GM21447 (cell line): ENCODE data around the gene RPA1.

Experiments
- ATAC-seq: cut with Tn5 transposase; IDR thresholded peaks from one replicate; pipeline ENCODE4 v1.9.1; 2021; ENCODE audit not compliant: unreplicated experiment

The RPA1 gene

DNA sequence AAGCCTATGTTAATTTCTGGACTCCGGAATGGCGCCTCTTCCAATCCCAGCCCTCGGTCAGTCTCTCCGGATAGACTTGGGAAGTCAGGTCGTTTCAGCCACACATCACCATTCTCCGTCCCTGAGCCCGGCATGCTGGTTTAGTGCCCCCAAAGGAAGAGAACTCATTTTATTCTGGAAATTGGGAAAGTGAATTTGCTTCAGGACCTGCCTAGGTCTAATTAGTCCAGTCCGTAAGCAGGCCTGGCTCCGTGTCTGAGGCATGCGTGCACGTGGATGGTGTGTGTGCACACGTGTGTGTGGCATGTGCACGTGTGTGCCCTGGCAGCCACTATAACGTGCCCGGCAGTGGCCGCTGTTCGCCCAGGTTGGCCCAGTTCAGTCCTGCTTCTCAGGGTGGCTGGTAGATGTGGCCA is 77.4 kb downstream of the RPA1 start:
- ATAC-seq, result no peak

DNA sequence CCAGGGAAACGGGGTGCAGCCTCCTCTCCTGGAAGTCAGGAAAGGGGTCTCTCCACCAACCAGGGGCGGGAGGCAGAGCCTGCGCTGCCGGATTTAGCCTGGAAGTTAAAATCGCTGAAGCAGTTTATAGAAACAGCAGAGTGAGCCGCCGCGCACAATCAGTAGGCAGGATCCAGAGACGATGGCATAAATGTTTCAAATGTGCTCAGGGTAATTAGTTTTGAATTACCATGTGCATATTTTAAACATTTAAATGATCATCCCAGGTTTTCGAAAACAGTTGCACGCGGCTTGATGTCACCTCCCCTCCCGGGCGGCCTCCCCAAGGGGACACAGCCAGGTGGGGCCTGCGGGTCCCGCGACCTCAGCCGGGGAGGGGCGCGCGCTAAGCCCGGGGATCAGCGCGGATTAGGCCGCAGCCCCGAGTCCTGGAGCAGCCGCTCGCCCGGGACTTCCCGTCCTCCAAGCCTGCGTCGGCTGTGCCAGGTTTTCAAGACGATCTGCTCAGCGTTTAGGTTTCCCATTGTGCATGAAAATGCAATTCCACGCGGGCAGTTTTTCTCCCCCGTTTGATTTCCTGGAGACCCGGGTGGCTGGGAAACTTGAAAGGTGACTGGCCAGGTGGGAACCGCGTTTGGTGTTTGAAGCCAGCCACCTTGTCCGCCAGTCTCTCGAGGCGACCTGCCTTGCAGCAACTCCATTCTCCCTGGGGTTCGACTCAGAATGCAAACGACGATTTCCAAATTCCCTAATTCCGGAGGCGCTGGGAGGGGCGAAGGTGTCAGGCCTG is 78.3 kb downstream of the RPA1 start:
- ATAC-seq, result no peak

DNA sequence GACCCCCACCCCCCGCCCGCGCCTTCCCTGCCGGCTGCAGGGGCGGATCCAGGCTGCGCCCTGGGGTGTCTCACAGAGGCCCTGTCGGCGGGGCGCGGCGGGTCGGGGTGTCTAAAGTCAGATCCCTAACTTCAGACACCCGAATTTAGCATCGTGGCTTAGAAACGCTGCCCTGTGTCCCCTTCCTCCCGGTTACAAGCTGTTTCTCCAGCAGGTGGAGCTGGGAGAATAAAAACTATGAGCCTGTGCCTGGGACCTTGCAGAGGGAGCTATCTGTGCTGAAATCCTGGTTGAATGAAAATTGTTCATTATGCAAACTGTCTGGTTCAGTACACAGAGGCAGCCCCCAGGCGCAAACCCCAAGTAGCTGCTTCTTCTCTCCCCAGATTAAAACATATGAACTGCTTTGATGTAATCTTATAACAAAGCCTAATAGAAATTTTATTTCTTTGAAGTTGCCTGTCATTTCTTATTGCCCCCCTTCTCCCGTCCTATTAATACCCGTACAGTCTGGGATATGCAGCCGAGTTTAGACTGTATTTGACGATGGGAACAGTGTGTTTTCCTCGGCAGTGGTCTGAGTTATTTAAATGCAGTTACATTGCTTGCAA is 79.0 kb downstream of the RPA1 start:
- no peak for ATAC-seq

DNA sequence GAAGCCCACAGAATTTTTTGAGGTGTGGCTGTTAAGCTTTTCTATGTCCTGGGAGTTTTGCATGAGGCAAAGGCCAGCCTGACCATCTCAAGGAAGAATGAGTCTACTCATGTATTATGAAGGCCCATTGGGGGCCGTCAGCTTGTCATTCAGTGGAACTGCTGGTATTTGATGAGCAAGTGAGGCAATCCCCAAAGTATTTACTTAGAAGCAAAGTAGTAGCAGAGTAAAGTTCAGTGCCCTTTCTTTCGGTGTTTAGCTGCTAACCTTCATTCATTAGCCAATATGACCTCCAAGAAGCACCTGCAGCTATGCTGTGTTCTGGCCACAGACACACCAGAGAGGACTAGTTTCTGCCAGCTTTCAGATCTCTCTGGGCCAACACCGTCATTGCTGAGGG is 80.2 kb downstream of the RPA1 start:
- ATAC-seq, result no peak

DNA sequence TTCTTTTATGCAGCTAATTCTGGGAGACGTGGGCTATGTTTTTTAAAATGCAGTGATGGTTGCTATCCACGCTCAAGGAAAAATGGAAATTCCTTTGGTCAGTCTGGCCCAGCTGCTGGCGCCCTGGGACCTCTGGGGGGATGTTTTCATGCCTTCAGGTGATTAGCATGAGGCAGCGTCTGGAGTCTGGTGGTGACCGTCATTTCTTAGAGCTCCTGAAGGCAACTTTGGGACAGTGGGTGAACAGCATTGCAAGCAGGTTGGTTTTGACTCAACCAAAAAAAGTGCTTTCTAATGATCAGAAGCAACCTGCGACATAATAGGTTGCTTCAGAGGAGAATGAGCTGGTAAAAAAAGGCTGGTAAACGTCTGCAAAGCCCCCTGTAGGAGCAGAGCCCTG is 82.3 kb downstream of the RPA1 start:
- no peak for ATAC-seq

DNA sequence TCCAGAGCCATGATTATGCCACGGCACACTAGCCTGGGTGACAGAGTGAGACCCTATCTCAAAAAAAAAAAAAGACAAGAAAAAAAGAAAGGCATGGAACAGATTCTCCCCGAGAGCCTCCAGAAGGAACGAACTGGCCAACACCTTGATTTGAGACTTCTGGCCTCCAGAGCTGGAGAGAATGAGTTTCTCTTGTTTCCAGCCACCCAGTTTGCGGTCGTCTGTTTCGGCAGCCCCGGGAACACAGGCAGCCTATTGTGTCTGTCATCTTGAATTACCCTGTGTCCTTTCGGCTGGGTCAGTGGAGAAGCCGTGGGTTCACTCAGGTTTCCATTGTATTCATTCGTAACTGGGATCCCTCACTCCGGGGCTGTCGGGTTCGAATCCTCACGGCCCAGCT is 83.9 kb downstream of the RPA1 start:
- no peak for ATAC-seq

DNA sequence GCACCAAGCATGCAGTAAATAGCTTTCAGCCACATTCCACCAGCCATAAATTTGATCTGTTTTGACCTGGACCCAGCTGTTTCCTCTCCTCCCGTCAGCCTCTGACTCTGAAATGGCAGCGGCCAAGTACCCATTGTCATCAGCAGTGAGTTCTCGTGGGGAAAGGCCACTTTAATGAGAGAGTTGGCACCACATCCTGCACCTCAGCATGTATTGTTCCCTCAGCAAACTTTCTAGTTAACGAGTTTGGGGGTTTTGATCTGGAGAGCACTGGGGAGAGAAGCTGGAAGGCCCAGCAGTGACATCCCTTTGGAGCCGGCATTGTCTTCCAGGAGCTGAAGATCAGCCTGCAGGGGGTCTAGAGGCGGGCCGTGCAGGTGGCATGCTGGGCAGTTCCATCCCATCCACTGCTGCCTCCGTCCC is 84.9 kb downstream of the RPA1 start:
- ATAC-seq, result no peak

DNA sequence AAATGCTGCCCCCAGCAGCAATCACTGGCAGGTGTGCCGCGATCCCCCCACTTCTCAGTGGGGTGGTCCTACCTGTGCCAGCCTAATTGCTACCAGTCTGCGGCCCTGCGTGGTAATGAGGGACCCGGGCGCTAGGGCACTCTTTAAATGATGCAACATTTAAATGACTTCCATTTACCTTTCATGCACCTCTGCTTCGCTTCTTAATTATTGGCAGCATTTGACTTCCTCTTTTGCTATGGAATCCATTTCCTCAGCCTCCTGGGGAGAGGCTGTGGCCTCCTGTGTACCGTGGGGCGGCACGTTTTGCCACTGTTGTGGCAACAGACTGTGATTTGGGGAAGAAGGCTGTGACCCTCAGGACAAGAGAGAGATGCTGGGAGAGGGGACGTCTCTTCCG is 86.1 kb downstream of the RPA1 start:
- no peak for ATAC-seq

DNA sequence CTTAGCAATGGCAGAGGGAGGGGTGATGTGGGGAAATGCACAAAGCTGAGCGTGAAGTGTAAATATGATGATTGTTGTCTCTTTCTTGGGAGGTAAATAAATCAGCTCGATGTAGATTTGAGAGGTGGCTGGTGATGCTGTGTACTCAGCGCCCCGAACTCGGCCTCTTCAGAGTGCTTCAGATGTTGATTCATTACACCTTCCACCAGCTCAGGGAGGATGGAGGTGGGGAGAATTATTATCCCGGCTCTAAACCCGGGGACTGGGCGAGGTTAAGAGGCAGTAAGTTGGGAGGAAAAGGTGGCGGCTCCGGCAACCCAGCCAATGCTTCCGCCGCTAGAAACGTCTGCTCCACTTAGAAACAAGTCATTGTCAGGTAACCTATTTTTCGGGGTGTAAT is 86.5 kb downstream of the RPA1 start:
- no peak for ATAC-seq

DNA sequence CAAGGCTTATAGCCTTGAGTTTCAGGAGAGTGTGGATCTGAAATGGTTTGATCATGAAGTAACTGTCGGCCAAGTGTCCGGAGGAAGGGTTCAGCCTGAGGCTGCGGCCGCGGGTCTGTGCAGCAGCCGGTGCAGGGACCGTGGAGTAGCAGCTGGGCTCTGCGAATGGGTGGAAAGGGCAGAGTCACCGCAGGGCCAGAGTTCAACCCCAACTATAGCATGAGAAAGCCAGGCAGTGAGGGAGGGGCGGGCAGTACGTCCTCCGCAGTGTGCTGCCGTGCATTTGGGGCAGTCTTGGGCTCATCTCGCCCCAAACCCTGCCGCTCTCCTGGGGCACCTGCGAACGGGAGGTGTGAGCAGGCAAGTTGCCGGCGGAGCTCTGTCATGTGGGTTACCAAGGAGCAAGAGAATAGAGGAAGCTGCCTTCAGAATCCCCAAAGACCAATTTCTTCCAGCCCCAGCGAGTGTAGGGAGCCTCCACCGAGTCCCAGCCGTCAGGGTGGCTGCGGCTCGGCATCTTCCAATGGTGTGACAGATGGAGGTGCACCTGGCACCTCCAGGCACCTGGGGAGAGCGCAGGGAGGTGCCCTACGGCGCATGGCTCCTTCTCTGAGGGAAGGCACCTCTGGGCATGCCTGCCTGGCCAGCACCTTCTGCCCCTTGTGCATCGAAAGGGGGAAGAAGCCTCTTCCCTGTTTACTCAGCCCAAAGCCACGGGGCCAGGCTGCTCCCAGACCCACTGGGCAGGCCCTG is 87.3 kb downstream of the RPA1 start:
- ATAC-seq, result no peak

DNA sequence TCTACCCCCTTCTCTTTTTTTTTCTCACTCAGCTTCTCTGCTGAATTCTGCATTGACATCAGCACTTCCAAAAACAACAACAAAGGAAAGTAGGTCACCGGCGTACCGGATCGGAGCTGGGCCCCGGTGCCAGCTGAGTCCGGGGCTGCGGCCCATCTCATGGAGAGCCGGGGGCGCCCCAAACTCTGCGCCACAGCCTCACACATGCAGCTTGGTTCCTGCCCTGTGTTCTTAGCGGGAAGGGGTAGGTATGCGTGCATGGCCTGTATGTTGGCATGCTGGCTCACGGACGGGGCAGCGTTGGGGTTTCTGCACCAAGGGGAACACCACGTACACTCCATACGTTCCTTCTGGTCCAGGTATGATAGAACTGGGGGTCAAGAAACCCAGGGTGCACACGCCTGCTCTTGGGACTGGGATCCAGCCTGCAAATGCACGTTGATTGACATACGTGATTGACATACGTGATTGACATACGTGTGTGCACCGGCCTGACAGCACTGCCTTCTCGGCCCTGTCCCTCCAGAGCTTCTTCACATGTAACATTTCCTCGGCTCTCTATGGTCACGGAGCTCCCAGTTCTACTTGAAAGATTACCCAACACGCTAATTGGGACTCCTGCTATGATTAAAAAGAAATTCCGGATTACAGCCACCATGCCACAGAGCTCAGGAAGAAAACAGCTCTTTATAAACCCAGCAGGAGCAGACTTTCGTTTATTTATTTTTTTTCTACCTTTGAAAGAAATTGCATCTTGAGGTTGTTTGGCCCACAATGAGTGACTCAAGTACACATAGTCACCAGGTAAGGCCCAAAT is 88.7 kb downstream of the RPA1 start:
- no peak for ATAC-seq

DNA sequence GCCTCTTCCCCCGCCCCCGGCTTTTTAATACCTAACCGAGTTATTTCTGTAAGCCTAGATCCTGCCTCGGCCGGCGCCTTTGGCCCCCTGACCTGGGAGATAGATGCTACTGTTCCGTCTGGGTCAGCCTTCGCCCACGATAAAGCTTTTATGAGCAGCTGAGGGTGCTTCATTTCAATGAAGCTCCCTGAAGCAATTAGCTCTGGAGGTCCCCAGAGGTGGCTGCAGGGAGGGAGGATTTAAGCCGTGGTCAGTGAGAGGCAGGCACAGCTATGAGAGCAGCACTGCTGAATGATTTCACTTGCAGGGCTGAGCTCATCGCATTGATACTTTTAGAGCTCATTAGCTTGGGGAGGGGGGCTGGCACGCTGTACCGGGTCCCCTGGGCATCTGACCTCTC is 89.4 kb downstream of the RPA1 start:
- ATAC-seq, result no peak

DNA sequence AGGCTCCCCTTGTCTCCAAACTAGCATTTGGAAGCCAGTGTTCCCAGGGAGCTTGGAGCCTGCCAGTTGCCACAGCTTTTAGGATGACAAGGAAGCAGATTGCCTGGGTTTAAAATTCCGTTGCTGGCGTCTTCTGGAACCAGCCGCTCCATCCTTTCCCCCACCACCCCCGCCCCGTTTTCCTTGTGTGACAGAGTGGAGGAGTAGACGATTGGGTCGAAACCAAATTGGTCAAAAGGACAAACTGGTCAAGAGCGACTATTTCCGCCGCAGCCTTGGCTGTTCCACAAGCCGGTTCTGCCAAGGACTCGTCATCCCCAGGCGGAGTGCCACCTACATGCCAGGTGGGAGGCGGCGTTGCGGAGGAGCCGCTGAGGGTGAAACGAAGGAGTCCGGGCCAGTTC is 91.1 kb downstream of the RPA1 start:
- ATAC-seq, result no peak

DNA sequence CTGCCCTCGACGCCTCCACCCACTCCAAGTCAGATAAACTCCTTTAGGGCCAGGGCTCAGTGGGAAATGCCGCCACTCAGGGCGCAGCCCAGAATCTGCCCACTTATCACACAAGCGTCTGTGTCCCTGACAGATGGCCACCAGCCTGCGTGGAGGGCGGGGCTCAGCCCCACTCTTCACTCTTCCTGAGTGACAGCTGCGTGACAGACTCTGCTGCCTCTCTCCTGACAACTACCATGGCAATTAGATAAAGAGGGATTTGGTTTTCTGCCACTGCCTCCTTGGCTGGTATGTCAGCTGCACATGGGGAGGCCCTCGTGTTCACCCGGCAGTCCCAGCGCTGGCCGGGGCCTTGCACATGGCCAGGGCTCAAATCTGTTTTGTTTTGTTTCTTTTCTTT is 99.2 kb downstream of the RPA1 start:
- no peak for ATAC-seq

DNA sequence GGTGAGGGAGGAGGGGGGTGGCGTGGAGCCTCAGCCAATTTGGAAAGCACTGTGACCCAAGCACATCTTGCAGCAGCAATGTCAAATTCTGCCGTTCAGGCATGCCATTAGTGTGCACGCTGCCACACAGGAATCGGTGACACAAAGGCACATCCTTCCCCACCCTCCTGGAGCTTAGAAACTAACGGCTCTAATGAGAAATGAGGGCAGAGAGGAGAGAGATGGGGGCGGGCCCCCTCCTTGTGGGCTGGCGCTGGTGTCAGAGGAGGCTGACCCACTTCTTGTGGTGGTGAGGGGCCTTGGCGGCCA is 100.5 kb downstream of the RPA1 start:
- ATAC-seq, result no peak

DNA sequence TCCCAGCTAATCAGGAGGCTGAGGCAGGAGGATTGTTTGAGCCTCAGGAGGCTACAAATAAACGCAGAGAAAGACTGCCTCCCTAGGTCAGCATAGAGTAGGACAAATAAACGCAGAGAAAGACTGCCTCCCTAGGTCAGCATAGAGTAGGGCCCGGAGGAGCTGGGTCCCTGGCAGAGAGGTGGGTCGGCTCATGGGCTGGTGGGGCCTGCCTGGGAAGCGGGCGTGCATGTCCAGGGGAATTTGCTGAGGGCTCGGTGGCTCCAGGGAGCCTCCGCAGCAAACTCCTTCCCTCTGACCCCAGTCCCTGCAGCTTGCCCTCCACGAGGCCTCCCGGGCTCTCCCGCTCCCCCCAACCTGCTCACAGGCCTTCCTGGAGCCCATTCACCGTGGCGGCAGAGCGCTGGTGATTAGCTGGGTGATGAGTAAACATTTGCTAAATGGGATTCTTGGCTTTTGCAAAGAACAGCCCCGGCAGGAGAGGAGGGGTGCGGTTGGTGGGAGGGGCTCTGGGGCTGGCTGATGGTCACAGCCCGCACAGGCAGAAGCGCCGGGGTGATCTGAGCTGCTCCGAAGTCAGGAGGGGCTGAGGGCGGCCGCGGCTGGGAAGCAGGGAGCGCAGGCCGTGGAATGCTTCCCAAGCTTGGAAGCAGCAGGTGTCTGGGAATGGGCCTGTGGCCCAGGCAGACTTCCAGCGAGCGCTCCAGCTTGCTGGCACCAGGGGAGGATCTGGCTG is 102.2 kb downstream of the RPA1 start:
- no peak for ATAC-seq

DNA sequence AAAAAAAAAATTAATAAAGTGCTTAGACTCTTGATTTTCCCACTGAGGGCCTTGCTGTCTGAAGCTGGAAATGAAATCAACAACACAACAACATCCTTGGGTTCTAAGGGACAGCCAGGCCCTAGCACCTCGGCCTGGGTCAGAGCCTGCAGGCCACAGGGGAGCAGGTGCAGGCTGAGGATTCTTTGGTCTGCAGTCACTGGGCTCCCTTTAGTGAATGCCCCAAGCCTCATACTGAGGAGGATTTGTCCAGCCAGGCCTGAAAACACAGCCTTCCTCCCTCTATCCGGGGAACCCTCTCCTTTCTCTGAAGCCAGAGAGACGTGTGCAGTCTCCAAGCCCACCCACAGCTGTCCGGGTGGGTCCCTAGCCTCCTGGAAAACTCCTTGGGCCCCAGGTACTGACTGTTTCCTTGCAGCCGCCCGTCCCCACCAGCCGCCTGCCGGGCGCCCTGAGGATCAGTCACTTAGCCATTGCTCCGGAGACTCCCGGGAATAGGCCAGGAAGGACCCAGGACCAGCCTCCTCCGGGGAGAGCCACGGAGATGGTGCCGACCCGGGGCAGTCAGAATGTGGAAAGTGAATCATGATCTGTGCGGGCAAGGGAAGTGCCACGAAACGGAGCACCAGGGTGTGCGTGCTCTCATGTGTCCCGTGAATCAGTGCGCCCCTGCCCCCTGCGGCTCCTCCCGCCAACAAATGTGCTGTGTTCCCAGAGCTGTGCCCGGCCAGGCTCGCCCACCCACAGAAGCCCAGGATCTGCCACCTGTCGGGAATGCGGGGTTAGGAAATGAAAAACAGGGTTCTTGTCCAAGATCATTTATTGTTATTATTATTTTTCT is 104.3 kb downstream of the RPA1 start:
- no peak for ATAC-seq

DNA sequence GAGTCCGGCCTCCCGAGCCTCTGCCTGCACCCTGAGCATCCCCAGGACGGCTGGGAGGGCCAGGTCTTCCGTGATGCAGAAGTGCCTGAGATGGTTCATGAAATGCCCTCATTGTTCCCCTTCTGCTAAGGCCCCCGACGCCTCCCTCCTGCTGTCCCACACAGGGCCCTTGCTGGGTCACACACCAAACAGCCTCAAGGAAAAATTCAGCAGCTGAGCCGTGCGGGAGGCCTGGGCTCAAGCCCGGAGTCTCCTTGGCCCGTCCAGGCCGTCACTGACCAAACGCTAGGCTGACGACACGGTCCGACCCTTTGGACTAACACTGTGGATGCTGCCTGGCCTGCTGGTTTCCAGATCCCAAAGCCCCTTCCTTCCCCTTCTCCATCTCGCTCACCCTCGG is 105.1 kb downstream of the RPA1 start:
- ATAC-seq, result no peak

DNA sequence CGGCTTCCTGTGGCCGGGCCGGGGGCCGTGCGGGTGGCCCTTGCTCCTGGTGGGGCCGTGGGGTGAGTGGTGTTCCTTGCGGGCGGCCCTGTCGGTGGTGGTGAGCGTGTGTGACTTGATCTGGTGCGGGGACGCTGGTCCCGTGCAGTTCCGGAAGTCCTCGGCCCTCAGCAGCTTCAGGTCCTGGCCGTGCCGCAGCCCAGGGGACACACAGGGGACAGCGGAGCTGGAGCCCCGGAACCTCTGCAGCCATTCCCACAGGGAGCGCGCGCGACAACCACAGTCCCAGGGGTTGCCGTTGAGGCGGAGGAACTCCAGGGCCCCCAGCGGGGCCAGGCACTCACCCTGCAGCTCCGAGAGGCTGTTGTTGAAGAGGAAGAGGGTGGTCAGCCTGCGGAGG is 107.0 kb downstream of the RPA1 start:
- no peak for ATAC-seq

DNA sequence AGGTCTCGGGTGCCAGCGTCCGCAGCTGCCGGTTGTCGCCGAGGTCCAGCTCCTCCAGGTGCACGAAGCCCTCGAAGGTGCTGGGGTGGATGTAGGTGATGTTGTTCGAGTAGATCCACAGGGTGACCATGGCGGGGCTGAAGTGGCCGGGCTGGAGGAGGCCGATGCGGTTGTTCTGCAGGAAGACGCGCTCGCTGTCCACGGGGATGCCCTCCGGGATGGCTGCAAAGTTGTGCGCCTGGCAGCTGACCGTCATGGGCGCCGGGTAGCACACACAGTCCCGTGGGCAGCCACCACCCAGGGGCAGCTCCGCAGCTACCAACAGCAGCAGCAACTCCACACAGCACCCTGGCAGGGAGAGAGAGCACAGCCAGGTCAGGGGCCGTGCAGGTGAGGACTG is 107.7 kb downstream of the RPA1 start:
- no peak for ATAC-seq
